NCI-H510A (cell line): Measurements from ENCODE around the gene ZNG1B.
"Not testable (repeated sequence)": the region's sequence is repeated elsewhere in the genome, so short reads cannot be mapped to it uniquely, and the experiment has no call there.

Experiments used
- DNase-seq: peaks from one replicate; lab custom pipeline; 2025; lab: John Stamatoyannopoulos, UW

ZNG1B gene

DNA sequence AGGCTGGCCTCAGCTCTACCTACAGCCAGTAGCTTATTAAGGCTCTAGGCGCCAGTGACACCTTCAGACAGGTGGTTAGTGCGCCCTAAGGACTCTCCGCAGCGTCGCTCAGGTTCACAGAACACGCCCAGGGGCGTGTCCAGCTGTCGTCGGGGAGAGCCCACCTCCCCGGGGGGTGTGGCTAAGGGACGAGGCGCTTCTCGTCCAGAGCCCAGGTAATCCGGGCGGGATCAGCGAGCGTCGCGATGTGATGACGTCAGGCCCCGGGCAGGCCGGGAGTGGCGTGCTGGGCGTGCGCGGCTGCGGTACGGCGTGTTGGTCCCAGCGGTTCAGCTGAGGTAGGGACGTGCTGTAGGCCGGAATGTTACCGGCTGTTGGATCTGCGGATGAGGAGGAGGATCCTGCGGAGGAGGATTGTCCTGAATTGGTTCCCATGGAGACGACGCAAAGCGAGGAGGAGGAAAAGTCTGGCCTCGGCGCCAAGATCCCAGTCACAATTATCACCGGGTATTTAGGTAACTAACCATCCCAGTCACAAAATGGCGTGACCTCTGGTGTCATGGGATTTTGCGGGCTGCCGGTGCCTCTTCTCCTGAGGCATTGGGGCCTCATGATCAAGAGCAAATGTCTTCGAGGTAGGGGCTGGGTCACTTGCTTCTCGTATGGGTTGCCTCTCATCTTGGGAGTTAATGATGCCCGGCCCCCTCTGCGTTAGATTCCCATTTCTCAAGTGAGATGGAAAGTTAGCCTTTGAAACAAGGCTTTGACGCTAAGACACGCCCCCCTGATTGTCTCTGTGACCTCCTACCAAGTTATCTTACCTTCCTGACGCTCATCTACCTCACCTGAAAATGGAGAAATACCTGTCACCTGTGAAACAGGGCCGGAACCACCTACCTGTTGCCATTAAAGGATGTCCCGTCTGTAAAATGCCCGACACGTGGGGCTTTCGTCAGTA lies at the start of gene ZNG1B:
Gene ZNG1B (plus strand): TSS at position 184 of the 958 bp plus-strand sequence. CDS start 178 bp downstream, at position 362.
- not testable (repeated sequence) for DNase-seq

DNA sequence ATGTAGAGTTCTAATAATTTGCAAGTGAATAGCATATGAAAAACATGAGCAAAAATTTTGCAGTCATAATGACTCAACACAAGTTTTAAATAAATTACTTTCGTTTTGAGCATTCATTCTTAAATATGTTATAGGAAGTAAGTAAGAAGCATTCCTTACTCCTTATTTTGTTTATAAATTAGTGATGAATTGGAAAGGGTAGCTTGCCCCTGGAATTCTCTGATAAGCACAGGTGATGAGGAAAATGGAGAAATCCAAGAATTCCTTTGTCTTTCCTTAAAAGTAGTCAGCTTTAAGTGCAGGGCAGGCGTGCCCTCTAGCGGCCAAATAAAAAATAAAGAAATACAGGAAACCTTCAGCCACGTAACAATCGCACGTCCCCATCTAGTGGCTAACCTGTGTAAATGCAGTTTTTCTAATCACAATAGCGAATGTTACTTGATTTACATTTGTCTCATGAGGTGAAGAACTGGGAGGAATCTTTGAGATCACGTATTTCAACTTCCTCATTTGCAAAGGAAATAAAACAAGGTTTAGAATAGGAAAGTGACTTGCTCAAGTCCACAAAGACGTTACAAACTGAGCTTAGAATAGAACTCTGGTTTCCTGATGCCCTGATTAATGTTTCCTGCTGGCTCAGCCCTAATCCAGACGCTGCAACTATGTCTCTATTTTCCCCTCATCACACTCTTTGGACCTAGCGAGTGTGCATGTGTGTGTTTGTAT lies 47.2 kb upstream of the ZNG1B start:
- no peak for DNase-seq

DNA sequence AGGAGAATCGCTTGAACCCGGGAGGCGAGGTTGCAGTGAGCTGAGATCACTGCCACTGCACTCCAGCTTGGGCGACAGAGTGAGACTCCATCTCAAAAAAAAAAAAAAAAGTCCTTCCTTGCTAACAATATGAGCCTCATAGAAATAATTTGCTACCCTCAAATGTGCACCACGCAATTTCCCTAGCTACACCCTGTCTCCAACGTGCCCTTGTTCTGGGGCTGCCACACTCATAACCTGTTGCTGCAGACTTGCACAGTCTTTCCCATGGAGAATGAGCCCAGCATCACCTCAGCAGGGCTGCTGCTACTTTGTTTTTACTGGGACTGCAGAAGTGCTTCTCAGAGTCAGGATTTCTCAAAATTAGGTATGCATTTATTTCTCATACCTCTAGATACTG lies 46.4 kb upstream of the ZNG1B start:
- no peak for DNase-seq

DNA sequence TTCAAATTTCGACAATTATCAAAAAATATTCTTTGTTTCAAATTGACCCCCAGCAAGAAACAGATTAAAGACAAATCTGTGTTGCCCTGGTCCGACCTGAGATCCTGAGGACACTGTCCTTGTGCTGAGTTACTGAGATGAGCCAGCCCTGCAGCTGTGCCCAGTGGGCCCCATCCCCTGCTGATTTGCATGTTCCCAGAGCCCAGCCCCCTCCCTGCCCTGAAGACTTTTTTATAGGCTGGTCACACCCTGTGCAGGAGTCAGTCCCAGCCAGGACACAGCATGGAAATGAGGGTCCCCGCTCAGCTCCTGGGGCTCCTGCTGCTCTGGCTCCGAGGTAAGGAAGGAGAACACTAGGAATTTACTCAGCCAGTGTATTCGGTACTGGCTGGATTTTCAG lies 31.4 kb upstream of the ZNG1B start:
- no peak for DNase-seq

DNA sequence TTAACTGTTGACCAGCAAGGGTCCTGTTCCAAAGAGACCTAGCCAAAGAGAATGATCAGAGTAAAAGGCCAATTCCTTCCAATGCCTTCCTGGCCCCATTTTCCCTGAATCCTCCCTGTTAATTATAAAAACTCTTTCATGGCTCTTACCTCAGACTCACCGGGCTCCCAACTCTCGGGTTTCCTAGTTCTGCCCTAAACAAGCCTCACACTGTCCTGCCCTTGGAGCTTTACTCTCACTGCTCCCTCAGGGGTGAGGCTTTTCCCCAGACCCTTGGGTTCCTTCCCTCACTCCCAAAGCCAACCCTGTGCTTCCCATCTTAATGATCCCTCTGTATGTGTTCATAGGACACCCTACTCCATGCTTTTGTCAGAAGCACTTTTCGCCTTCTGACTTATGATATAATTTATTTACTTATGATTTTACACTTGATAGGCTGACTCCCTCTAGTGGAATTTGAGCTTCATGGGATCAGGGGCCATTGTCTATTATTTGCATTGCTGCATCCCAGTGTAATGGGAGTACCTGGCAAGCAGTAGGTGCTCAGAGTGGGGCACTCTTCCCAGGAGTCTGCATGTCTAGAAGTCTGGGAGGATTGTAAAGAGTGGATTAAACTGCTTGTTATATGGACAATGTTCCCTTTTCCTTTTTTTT lies 29.9 kb upstream of the ZNG1B start:
- no peak for DNase-seq

DNA sequence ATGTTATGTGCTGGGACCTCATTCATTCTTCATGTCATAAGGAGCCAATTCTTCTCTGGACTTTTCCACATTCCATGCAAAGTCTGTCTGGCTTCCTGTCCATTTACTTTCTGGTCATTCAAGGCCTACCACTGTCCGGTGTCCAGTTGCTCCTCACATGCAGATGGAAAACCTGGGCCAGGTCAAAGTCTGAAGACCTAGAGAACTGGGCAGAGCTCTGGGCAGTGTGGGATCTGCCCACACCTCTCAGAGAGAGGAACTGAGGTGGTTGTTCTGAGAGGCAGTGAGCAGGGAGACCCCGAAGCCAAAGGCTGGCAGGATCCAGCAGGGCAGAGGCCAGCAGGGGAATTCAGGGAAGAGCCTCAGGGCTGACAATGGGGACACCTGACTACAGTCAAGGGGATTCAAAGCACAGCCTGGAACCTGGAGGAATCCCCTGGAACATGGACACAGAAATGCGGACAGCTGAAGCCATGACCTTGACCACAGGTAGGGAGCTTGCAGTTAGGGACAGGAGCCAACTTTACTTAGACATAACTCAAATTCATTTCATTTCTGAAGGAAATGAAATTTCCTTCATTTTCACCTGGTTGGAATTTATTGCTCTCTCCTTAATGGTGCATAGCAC lies 25.7 kb upstream of the ZNG1B start:
- DNase-seq = not testable (repeated sequence)

DNA sequence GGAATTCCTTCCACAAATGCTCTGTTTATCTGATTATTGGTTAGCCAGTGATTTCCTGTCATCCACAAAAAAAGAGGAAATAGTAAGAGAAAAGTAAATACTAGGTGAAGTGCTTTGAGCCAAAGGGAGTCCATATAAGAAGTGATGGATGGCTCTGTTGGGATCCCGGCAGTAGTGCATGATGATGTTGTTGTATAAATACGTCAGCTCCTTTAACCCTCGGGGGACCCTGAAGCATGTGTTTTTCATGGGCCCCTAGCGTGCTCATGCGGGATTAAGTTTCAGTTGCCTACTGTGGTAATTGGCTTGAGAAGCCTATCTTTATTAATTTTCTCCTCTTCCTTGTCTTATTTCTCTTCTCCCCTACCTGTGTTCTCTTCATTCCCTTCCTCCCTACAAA lies 24.7 kb upstream of the ZNG1B start:
- not testable (repeated sequence) for DNase-seq

DNA sequence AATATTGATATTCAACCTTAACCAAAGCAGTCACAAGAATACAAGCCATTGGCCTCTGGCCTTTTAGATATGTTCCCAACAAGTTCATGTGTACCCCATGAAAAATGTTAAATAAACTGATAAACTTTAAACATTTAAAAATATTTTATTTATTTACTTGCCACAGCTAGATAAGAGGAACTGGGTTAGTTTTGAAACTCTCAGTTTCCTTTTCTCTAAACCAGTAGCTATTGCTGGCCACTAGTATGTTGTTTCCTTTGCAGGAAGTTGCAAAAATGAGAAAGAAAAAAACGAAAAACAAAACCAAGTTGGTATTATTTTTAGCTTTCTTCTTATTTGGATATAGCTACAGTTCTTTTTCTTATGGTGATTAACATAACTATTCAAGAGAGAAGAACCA lies 5.7 kb upstream of the ZNG1B start:
- DNase-seq = not testable (repeated sequence)

DNA sequence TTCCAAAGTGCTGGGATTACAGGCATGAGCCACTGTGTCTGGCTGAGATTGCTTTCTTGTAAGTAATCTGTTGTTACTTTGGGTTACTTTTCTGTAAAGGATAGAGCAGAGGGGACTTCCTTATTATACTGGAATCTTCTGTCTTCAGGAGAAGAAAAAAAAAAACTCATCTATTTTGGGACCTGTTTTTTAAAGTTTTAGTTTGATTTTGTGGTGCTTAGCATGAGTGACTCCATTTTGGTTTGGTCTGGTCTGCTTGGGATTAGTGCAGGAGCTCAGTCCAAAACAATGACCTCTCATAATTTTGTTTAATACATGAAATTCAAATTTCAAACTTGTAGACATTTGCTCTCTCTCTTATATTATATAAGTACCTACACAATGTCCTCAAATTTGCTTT lies 4.0 kb upstream of the ZNG1B start:
- not testable (repeated sequence) for DNase-seq

DNA sequence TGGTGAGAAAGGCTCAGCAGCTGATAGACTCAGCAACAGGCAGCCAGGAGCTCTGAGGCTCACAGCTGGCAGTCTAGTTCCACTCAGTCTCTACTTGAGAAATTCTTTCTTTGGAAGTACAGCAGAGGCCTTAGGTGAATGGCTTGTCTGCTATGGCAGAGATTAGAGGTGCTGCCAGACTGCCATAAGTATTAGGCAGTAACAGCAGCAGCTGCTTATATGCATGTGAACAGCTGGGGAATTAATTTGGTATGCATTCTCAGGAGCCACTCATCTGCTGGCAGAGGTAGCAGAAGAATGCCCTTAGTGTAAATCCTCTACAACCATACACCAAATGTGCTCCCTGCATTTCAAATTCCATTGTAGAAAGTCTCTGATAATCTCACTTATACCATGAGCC lies 28.3 kb downstream of the ZNG1B start:
- not testable (repeated sequence) for DNase-seq

DNA sequence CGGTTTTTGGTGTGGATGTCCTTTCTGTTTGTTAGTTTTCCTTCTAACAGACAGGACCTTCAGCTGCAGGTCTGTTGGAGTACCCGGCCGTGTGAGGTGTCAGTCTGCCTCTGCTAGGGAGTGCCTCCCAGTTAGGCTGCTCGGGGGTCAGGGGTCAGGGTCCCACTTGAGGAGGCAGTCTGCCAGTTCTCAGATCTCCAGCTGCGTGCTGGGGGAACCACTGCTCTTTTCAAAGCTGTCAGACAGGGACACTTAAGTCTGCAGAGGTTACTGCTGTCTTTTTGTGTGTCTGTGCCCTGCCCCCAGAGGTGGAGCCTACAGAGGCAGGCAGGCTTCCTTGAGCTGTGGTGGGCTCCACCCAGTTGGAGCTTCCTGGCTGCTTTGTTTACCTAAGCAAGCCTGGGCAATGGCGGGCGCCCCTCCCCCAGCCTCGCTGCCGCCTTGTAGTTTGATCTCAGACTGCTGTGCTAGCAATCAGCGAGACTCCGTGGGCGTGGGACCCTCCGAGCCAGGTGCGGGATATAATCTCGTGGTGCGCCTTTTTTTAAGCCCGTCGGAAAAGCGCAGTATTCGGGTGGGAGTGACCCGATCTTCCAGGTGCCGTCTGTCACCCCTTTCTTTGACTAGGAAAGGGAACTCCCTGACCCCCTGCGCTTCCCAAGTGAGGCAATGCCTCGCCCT lies 39.3 kb downstream of the ZNG1B start:
- not testable (repeated sequence) for DNase-seq

DNA sequence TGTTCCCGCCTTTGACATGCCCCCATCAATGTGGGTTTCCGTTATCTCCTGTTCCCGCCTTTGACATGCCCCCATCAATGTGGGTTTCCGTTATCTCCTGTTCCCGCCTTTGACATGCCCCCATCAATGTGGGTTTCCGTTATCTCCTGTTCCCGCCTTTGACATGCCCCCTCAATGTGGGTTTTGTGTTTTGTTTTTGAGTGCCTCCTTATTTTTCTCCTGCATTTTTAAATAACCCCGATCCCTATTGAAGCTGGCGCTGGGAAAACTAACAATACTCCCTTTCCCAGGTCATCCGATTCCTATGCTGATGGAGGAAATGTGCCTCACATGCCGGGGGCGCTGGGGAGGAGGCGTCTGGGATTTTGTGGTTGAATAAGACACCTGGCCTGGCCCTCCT lies 59.0 kb downstream of the ZNG1B start:
- not testable (repeated sequence) for DNase-seq

DNA sequence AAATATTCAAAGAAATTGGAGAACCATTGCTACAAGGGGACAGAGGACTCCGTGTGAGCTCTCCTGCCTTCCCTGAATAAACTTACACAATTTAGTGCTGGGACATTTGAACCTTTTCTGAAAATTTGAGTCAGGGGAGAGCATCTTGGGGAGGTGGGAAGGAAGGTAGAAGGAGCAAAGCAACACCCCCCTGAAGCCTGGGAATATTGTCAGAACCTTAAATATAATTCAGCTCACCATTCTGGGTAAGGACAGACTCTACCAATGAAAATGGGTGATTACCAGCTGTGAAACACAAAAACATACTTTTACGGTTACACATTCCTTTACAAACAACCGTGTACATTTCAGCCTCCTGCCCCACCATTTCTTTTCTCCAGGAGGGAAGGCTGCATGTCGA lies 60.9 kb downstream of the ZNG1B start, which contains the start of gene FOXD4L1:
Gene FOXD4L1 (plus strand): TSS at position 301 of the 400 bp plus-strand sequence. CDS start 592 bp downstream, outside the sequence.
- not testable (repeated sequence) for DNase-seq

DNA sequence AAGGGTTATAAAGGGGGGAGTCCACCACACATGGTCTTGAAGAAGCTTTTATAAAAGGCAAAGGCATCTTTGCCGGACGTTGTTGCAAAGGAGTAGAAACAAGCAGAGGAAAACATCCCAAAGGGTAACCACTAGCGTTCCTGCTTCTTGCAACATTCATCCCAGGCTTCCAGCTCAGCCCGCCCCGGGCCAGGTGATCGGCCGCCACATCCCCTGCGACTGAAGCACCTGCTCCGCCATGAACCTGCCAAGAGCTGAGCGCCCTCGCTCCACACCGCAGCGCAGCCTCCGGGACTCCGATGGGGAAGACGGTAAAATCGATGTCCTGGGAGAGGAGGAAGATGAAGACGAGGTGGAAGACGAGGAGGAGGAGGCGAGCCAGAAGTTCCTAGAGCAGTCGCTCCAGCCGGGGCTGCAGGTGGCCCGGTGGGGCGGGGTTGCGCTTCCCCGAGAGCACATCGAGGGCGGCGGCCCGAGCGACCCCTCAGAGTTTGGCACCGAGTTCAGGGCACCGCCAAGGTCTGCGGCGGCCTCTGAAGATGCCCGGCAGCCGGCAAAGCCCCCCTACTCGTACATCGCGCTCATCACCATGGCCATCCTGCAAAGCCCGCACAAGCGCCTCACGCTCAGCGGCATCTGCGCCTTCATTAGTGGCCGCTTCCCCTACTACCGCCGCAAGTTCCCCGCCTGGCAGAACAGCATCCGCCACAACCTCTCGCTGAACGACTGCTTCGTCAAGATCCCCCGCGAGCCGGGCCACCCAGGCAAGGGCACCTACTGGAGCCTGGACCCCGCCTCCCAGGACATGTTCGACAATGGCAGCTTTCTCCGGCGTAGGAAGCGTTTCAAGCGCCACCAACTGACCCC lies 61.8 kb downstream of the ZNG1B start:
- DNase-seq = not testable (repeated sequence)

DNA sequence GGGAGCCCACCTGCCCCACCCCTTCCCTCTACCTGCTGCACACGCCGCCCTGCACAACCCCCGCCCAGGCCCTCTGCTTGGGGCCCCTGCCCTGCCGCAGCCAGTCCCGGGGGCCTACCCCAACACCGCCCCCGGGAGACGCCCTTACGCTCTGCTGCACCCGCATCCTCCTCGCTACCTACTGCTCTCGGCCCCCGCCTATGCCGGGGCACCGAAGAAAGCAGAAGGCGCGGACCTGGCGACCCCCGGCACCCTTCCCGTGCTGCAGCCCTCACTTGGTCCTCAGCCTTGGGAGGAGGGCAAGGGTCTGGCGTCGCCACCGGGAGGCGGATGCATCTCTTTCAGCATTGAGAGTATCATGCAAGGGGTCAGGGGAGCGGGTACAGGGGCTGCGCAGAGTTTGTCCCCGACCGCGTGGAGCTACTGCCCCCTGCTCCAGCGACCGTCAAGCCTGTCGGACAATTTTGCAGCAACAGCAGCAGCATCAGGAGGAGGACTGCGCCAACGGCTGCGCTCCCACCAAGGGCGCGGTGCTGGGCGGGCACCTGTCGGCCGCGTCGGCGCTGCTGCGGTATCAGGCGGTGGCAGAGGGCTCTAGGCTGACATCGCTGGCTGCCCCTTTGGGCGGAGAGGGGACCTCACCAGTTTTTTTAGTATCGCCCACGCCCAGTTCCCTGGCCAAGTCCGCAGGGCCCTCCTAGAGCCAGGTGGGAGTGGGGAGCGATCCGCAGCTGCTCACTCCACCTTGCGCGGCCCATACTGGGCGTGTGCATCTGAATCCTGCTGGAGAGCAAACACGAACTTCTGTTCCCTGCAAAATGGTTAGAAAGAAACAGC lies 62.6 kb downstream of the ZNG1B start:
- not testable (repeated sequence) for DNase-seq

DNA sequence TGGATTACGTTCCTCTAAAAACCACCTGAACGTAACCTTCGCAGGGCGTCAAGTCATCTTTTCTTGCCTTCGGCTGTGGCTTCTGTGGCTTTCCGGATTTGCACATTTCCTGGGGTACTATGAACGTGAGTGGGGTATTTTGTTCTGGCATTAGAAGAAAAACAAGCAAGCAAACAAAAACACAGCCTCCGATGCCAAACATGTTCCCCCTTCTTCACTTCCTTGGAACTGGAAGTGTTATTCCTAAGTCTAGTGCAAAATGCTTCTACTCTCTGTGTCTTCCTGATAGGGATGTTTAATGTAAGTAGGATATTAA lies 63.2 kb downstream of the ZNG1B start:
- DNase-seq = not testable (repeated sequence)

DNA sequence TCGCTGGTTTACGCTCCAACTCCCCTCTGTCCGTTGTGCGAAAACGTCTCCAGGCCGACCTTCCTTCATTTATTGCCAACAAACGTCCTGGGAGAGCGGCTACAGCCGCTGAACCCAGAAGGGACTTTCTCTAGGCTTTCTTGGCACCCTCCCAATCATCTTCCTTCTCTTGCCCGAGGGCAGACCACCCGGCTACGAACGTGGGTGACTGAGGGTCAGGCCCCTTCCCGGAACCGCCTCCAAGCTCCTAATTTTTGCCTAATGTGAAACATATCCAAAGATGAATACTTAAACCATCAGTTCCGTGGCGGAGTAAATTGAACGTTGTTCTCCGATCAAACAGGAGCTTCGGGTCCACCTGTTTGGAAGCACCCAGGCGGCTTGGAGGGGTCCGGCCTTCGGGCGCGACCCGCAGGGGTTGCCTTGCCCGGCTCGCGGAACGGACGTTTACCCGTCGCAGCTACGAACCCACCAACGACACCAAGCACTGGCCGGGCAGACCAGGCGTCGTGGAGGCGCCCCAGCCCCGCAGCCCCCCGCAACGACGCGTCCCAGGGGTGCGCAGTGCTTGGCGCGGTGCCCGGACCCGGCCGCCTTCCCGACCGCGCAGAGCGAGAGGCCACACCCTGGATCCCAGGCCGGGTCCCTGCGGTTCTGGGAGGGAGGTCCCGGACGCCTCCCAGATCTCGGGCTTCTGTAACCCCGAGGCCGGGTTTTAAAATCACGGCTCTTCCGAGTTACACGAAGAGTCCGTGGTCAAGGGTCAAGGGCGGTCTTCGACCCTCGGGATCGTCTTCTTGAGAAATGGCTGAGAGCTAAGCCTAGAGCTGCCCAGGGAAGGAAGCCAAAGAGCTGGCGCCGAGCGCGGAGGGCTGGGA lies 65.0 kb downstream of the ZNG1B start:
- DNase-seq = not testable (repeated sequence)
